HG02610 (cell line): Measurements from ENCODE around the gene CREB5.
"Not testable (repeated sequence)": the region's sequence is repeated elsewhere in the genome, so short reads cannot be mapped to it uniquely, and the experiment has no call there.

ENCODE experiments used
- ATAC-seq: cut with Tn5 transposase; IDR thresholded peaks from one replicate; pipeline ENCODE4 v1.9.1; 2021; ENCODE audit warnings: mild to moderate bottlenecking, moderate library complexity; ENCODE audit not compliant: unreplicated experiment

CREB5 gene

DNA sequence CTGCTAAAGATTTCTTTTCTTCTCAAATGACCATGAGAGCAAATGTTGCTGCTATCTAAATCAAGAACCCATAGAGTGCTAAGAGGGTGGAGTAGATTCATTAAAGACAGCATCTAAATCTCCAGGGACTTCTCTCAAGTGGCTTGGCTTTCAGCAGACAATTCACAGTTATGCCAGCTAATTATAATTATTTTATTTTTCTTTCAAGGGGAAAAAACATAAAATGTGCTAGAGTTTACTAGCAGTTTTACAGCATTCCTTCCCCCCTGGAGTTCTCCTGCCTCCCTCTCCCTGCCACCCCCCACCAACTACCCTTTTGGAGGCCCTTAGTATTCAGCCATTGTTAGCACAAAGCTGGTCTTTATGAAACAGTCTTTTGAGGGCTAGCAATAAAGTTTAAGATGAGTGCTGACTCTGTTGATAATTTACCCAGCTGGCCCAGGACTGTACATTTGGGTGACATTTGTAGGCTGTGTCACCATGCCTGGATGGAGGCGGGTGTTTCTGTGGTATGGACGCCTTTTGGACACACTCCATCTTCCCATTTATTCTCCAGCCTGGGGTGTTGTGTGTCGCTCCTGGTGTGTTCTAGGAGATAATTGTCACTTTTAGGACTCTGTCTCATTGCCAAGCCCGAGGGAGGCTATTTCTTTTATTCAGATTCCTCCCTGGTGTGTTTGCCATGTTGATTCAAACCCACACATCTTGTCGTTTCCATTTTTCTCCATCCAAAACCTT, 160.2 kb downstream of the CREB5 start:
- no peak for ATAC-seq

DNA sequence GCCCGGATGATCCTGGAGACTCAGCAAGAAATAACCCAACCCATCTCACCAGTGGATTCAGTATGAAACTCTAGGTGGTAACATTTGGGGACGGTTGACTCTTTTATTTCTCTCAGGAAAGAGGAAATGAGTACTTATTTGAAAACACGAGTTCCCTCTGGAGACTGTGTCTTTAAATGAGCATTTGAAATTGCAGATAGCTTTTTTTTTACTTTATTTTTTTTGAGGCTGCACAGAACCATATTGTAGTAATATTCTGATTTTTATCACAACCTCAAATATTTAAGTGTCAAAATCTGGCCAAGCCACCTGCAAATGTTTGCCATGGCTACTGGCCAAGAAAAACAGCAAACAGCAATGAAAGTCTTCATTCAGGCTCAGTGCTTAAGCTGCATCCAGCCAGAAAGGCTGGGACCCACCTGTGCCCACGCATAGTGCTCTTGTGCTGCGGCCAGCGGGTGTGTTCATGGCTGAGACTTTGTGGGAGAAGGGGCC, 160.8 kb downstream of the CREB5 start:
- ATAC-seq, result no peak

DNA sequence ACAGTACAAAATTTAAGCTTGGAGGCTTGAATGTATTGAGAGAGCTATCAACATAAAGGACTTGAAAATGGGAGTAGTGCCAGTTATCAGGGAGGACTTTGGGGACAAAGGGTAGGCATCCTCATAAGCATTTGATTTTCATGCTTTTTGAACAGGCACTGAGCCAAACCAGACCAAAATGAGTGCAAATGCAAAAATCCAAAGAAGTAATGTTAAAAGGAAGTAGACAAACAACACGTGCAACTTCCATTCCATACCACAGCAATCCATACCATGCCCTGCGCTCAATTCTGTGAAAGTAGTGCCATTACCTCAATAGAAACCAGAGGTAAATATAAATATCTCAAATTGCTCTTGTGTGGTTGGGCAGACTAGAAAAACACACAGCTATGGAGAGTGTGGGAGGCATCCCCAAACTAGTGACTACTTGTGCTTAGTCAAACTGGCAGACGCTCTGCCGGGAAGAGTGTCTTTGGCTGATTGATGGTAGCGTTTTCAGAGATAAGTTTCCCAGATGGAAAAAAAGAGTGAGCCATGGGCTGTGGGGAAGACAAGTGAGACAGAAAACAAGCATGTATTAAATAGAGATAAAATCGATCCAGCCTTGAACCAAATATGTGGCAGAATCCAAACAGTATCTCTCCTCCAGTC, 161.5 kb downstream of the CREB5 start:
- ATAC-seq, result no peak

DNA sequence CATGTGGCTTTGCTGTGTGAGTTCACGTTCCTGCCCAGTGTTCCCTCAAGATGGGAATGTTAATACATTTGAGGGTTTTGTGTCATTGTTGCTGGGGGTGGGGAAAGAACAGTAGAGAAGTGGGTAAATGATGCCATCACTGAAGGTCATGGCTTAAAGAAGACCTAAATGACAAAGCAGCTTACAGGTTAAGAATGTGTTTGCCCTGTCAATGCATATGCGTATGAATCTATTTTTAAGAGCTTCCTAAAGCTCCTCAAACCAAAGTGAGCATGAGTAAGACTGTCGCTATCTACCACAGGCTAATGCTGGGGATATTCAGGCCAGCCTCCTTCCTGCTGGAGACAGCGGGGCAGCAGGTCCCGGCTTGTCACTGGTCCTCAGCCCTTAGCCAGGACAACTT, 162.9 kb downstream of the CREB5 start:
- ATAC-seq, result no peak

DNA sequence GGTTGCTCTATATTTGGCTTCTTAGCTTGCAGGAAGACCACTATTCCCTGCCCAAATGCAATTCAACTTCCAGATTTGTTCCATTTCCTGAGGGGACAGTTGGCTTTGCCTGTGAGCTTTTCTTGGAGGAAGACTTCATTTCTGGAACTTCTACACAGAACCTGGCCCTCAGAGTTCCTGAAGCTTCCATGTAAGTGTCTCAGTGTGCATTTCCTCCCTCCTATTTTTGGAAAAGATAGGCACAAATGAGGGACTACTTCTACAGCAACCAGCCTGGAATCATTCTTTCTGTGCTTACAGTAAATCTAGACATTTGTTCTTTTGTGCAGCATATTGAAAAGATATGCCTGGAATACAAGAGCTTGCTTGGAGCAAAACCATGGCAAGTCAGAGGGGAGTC, 164.3 kb downstream of the CREB5 start:
- ATAC-seq, result no peak

DNA sequence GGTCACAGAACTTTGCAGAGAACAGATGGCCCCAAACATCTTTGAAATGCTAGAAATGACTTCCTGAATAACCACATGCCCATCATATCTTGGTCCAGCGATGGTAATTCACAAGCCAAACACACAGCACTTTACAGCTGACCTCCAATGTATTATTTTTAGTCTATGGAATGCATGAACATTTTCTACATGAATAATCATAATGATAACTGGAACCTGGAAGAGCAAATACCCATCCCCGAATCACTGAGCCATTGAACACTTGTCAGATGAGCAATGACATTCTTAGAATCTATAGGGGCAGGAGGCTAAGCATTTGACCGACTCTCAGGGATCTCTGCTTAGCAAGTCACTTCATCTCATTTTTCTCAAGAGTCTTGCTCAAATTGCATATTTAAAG, 167.3 kb downstream of the CREB5 start:
- ATAC-seq, result no peak

DNA sequence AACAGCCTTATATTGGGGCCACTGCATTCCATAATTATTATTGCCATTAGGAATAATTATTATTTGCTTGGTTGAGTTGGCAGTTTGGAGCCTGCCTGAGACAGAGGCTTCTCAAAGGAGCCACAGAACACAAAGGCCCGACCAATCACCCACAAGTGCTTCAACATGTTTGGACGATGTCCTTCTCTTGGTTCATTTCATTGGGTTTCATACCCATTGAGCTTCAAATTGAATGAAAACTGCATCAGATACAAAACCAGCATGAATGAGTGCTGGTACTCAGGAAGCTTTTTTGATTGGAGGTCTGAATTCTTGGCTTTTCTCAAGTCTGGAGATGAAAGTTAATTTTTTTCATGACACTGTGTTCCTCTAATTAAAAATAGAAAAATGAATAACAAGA, 168.3 kb downstream of the CREB5 start:
- ATAC-seq, result no peak

DNA sequence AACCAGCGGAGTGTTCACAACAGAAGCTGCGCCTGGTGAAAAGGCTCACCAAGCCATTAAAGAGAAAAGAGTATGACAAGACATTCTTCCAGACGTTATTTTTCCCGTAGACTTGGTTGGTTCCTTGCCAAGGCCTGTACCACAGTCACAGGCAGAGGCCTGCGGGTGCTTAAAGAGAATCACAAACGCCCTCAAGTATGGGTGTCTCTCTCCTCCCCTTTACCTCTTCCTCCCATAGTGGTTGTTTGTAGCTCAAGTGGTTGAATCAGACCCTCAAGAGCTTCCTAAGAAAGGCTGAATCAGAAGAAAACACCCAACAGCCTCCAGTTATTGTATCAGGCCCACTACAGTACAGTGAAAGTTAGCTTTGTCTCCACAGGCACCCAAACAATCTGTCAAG, 169.0 kb downstream of the CREB5 start:
- no peak for ATAC-seq

DNA sequence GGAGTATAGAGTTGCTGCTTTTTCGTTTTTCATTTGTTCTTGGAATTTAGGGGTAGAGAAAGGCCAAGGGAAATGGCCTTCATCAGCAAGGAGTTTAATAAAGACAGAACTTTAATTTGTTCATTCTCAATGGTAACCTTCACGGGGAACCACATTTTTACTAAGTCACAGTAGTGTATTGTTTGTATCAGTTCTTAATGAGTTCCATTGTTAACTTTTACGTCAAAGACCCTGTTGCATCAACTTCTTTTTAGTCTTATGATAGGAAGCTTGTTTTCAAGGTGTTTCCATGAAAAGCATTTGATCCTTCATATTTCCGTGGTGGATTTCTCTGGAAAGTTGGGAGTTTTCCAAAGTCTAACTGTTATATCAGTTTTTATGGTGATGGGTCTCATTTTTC, 169.9 kb downstream of the CREB5 start:
- ATAC-seq, result no peak

DNA sequence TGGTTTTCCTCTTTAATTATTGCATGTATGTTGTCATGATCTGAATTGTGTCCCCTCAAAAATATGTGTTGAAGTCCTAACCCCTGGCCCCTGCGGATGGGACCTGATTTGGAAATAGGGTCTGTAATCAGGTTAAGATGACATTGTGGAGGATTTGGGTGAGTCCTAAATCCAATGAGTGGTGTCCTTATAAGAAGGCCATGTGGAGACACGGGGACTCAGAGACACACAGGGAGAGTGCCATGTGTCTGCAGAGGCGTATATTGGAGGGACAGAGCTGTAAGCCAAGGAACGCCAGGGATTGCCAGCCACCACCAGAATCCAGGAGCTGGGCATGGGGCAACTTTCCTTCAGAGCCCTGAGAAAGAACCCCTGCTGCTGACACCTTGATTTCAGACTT, 171.9 kb downstream of the CREB5 start:
- ATAC-seq, result no peak

DNA sequence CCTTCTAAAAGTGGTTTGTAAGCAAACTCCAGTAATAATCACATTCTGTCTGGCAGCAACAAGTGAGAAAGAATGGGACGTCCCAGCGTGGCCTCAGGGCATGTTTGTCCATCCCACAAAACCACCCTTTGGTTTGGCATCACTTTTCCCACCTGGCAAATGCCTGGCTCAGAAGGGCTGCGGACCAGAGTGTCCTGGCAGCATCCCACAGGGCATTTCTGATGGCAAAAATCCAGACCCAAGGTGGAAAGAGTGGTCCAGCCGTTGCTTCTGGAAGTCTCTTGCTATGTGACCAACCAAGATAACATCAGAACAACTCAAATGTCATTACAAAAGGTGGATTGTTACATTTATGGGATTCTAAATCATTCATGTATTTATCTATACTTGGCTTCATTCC, 174.4 kb downstream of the CREB5 start:
- ATAC-seq, result no peak

DNA sequence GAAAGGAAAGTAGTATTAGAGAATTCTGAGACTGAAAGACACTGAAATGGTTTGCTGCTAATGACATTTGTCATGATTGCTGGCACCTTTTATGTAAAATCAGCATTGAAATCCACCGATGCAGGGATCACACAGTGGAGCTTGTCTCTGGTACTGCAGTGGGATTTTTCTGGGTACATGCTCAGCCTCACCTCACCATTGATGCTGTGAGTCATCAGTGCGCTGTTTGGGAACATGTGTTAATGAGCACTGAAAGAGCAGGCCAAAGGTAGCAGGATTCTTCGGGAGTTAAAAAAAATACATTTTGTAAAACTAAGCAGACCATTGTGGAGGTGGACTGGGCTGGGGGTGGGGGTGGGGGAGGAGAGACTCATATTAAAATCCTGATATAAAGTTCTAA, 174.9 kb downstream of the CREB5 start:
- ATAC-seq, result no peak

DNA sequence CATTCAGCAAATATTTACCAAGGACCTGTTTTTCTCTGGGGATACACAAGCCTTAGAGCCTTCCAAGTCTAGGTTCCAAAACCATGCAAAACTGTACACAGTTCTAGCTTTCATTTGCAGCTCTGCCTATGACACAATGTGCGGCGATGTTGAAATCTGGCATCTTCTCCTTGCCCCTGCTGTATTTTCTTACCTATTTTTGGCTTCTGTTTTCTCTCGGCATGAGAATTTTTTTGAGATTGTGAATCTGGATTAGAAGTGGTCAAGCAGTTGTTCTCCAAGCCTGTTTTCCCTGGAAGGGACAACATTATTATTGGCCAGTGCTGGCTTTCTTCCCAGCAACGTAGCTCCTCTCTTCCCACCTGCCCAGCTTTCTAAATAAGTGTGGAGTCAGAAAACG, 176.3 kb downstream of the CREB5 start:
- ATAC-seq, result no peak

DNA sequence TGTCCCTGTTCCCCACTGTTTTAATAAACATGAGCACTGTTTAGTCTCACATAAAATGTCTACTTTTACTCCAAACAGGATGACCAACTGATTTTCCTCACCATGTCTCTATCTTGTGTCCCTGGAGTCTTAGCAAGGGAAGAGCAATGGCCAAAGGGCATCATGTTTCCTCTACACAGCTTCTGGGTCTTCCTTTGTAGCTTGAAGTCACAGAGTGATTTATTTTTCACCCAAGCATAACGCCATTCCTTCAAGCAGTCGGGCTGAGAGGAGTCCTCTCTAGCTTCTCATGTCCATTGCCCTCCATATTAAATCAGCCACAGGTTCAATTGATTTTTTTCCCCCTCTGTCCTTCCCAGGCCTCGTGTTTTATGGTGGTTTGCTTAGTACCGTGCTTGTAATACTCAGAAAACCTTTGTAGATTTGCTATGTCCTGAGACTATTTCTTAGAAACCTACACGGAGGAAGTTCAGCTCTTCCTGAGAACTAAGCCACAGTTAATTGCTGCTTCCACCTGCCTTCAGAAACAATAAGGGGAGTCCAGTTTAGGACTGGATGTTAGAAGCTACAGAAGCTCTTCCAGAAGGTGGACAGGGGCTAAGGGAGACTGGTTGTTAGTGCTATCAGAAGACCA, 178.8 kb downstream of the CREB5 start:
- ATAC-seq, result no peak

DNA sequence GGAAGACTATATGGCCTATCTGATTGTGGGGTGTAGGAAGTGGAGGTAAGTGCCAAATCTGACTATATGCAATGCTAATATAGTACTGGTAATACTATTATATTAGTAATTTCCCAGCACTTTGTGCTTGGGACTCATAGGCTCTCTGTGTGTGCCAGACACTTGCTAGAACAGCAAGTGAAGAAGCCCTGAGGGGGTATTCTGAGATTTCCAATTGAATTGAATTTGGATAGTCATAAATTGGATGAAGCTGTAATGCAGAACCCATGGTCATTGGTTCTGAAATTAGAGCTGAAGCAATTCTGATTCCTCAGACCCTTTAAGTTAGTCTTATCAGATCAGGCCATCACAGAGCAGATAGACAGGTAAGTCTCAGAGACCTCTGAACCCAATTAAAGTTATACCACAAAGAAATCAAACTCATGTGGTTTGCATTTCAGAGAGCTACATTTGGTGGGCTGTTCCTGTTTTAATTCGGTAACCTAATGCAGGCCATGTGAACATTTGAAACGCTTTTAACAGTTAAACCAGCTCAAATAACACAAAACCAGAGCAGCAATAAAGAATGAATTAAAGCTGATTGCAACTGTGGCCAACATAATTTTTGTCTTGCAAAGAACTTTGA, 179.5 kb downstream of the CREB5 start:
- ATAC-seq, result no peak

DNA sequence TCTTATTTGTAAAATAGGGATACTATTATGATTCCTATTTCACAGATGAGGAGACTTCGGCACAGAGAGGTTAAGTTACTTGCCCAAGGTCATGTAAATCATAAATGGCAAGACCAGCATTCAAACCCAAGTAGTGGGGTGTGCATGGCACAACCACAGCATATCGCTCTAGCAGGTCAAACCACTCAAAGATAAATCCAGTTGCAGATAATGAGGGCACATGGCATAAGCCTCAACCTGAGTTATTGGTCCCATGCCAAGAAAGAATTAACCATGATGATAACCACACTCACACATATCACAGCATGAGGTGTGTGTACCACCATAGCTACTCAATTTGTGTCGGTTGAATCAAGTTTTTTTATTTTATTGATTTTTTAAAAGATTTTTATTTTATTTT, 180.5 kb downstream of the CREB5 start:
- ATAC-seq, result no peak

DNA sequence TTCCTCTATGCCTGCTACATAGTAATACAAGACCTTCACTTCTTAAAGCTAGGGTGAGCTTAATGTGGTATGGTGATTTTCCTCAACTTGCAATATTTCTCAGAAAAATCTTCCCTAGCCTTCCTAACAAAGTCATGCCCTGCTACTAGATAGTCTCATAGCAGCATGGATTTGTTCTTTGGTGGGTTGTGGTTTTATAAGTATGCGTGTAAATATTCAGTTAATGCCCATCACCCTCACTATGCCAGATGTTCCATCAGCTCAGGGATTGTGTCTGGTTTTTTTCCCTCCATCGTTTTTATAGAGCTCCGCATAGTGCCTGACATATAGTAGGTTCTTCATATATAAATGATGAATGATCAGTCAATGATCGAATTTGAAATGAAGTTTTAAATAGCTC, 182.8 kb downstream of the CREB5 start:
- ATAC-seq, result no peak

DNA sequence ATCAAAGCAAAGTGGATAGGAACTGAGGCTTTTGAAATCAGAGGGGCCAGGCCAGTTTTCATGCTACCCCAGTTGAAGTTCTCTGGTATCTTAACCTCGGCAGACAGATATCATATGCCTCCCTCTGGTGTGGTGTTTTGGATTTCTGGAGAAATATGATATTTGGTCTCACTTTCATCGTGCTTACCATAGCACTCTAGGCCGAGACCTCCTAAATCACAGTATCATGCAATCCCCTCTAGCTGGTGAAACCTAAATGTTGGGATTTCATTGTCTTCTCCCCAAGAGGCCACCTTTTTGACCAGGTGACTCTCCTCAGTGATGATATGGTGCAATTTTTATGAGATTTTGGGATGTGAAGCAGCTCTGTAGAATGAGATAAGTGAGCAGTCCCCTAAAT, 183.5 kb downstream of the CREB5 start:
- ATAC-seq, result no peak

DNA sequence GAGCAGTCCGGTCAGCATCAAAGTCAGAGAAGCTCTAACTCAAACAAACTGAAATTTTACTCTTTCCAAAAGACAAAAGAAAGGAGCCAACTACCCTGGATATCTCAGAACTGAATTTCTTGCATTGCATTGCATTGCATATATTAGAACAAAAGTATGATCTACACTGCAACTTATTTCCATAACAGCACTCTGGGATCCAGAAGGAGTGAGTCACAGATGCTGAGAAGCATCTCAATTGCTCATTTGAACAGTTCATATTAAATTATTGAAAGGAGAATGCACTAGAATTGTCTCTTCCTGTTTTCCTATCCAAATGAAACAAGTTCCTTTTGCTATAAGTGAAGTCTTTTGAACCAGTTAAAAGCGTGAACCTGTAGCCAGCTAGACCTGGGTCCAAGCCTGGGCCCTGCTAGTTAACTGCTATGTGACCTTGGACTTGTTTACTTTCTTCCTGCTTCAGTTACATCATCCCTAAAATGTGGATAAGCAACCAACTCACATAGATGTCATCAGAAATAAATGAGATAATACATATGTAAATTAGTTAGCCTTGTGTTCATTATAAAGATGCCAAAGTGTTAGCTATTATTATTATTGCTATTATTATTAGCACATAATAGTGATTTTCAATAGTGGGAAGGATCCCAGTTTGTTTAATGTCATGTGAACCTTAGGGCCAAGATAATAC, 184.1 kb downstream of the CREB5 start:
- no peak for ATAC-seq

DNA sequence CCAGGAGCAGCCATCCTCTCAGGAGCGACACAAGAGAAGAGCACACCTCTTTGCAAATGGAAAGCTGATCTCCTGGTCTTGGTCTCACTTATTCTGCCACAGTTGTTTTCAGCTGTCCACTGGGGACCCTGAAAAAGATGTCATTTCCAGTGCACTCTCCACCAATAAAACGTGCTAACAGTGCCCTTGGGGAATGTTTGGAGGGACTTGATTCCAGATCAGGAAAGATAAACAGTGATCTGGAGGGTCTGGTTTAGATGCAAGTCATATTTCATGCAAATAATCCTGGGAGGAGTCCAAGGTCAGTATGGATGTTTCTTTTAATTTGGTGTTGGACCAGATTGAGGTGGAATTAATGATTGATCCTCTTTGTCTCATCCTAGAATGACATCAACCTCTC, 185.0 kb downstream of the CREB5 start:
- no peak for ATAC-seq

DNA sequence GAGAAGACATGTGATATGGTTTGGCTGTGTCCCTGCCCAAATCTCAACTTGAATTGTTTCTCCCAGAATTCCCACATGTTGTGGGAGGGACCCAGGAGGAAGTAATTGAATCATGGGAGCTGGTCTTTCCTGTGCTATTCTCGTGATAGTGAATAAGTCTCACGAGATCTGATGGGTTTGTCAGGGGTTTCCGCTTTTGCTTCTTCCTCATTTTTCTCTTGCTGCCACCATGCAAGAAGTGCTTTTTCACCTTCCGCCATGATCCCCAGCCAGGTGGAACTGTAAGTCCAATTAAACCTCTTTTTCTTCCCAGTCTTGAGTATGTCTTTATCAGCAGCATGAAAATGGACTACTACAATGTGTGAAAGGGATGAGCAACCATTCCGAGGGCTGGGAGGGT, 185.7 kb downstream of the CREB5 start:
- ATAC-seq, result not testable (repeated sequence)
